Mucosa of gallbladder (tissue), 1 donor: ENCODE measurements around the gene TK2. TPM values are rescaled to one million over a fixed set of nuclear protein-coding genes. Genes with fewer than 3 reads are reported as not detected.
"Not testable (repeated sequence)": the region's sequence is repeated elsewhere in the genome, so short reads cannot be mapped to it uniquely, and the experiment has no call there.

Source experiments
- DNase-seq: peaks from one replicate; pipeline ENCODE4 v3.0.0-alpha.2; 2020; ENCODE audit warnings: low spot score
- total RNA-seq: library from RNA; stranded (reverse); gene quantifications from one replicate; pipeline ENCODE4 v1.2.1, GENCODE V29; 2021
- donor health status: DM: no; HTN: no; CAD: no.

Gene TK2
- total RNA-seq, 1 donor from 2014 or later, result 38.5 TPM

GRCh38 chr16:66469291-66469946, 80.5 kb downstream of the TK2 start:
- no peak for DNase-seq

GRCh38 chr16:66468321-66468965, 81.5 kb downstream of the TK2 start:
- no peak for DNase-seq

GRCh38 chr16:66467611-66468010, 82.3 kb downstream of the TK2 start:
- DNase-seq, result no peak

- not testable (repeated sequence) for DNase-seq
Observed at GRCh38 chr16:66466636-66467035, 83.3 kb downstream of the TK2 start.

DNA sequence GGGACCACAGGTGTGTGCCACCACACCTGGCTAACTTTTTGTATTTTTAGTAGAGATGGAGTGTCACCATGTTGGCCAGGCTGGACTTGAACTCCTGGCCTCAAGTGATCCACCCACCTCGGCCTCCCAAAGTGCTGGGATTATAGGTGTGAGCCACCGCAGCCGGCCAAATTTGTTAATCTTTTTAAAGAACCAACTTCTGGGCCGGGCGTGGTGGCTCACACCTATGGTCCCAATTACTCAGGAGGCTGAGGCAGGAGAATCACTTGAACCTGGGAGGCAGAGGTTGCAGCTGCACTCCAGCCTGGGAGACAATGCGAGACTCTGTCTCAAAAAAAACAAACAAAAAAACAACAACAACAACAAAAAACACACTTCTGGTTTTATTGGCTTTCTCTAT, 84.0 kb downstream of the TK2 start:
- DNase-seq, result not testable (repeated sequence)

- no peak for DNase-seq
Observed at GRCh38 chr16:66462912-66463311, 87.0 kb downstream of the TK2 start.

GRCh38 chr16:66460703-66461102, 89.2 kb downstream of the TK2 start:
- no peak for DNase-seq

GRCh38 chr16:66459878-66460277, 90.0 kb downstream of the TK2 start:
- DNase-seq, result no peak

DNA sequence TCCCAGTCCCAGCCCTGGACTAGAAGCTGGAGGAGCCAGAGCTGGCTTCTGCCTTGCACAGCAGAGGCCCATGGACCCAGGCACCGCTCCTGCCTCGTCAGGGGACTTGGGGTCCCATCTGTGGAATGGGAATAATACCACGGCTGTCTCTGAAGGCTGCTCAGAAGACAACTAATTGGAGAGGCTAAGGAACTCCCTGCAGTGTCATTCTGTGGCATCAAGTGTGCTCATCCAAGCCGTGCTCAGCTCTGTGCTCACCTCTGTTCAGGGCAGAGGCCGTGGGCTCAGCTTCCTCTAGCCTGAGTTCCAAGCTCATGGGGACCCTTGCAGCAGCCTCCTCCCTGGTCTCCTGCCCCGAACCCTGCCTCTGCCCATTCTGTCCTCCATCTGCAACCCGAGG, 91.1 kb downstream of the TK2 start:
- DNase-seq, result no peak

DNA sequence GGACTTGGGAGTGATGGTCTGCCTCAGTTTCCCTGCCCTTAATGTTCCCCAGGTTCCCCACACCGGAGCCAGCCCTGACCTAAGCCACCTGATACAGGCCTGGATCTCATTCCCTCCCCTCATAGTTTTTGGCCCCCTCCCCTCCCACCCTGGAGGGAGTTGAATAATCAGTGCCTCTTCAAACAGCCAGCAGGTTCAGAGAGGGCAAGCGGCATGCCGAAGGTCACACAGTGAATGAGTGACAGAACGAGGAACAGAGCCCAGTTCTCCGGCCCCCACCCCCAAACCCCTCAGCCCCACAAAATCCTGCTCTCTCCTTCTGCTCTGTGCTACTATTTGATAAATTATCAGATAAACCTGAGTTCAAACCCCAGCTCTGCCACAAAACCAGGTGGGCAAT, 91.6 kb downstream of the TK2 start:
- DNase-seq, result no peak

Other genes with a start within 250 kb of the TK2 start
- 23.0 TPM for gene CDH5, start 183.4 kb downstream of the TK2 start, total RNA-seq
- 0.35 TPM for gene BEAN1, start 122.8 kb downstream of the TK2 start, total RNA-seq
- 50.0 TPM for gene CKLF, start 2.5 kb upstream of the TK2 start, total RNA-seq
- gene CMTM1, start 16.3 kb upstream of the TK2 start, total RNA-seq, result 12.1 TPM
- gene CMTM2, start 29.3 kb upstream of the TK2 start, total RNA-seq, result not detected
- 19.2 TPM for gene CMTM3, start 54.6 kb upstream of the TK2 start, total RNA-seq
- 67.9 TPM for gene CMTM4, start 146.6 kb upstream of the TK2 start, total RNA-seq
- 151 TPM for gene DYNC1LI2, start 201.5 kb upstream of the TK2 start, total RNA-seq